Glutamatergic neuron (in vitro differentiated cells): ENCODE measurements around the gene UPK1B. TPM values are rescaled to one million over a fixed set of nuclear protein-coding genes. Genes with fewer than 3 reads are reported as not detected.

ENCODE experiments used
- DNase-seq: peaks from one replicate; pipeline ENCODE4 v3.0.0; 2022
- H3K27ac Mint-ChIP-seq: one replicate; pipeline ENCODE4 v1.8.0; 2020; ENCODE audit warnings: mild to moderate bottlenecking, mixed read lengths, inconsistent platforms; ENCODE audit not compliant: unreplicated experiment
- H3K27me3 Mint-ChIP-seq: one replicate; pipeline ENCODE4 v1.8.0; 2020; ENCODE audit warnings: mild to moderate bottlenecking, moderate library complexity, mixed read lengths, inconsistent platforms; ENCODE audit not compliant: unreplicated experiment
- H3K36me3 Mint-ChIP-seq: one replicate; pipeline ENCODE4 v1.8.0; 2020; ENCODE audit warnings: mild to moderate bottlenecking, mixed read lengths, inconsistent platforms; ENCODE audit not compliant: unreplicated experiment
- H3K4me1 Mint-ChIP-seq: one replicate; pipeline ENCODE4 v1.8.0; 2020; ENCODE audit warnings: mild to moderate bottlenecking, low read depth, mixed read lengths, inconsistent platforms; ENCODE audit not compliant: unreplicated experiment
- H3K4me3 Mint-ChIP-seq: one replicate; pipeline ENCODE4 v1.8.0; 2020; ENCODE audit warnings: mild to moderate bottlenecking, mixed read lengths, inconsistent platforms; ENCODE audit not compliant: unreplicated experiment
- H3K9me3 Mint-ChIP-seq: one replicate; pipeline ENCODE4 v1.8.0; 2020; ENCODE audit warnings: mild to moderate bottlenecking, moderate library complexity, mixed read lengths, inconsistent platforms; ENCODE audit not compliant: unreplicated experiment
- CTCF ChIP-seq: fragments of 200-600 bp; sonication (generic); IDR thresholded peaks from one replicate; pipeline ENCODE4 v1.5.0; 2021; ENCODE audit not compliant: partially characterized antibody, unreplicated experiment
- total RNA-seq: library from RNA; stranded (reverse); fragmentation: NEBNext Ultra II Directional; extraction: Animal tissue kit (Norgen Biotek cat#: 25700); gene quantifications from one replicate; pipeline ENCODE4 v1.2.1, GENCODE V29; 2021; ENCODE audit not compliant: unreplicated experiment

Gene UPK1B
- total RNA-seq, 1 donor from 2014 or later = not detected

- Mint-ChIP-seq H3K27ac (no peak overlapping the region), H3K9me3 (peaks cover 2% of the 10 kb centered on the region), H3K4me1 (peaks cover 9% of the 10 kb centered on the region), H3K4me3 (no peak overlapping the region), H3K36me3 (peaks cover 4% of the 10 kb centered on the region), H3K27me3 (no peaks in the 10 kb centered on the region)
- no peak for DNase-seq
- TF ChIP-seq CTCF = no peak
Observed at GRCh38 chr3:119236756-119237155, 63.4 kb downstream of the UPK1B start.

- peaks cover 2% of the 10 kb centered on the region for H3K9me3 Mint-ChIP-seq
- TF ChIP-seq CTCF = no peak
- H3K4me3 Mint-ChIP-seq = no peak overlapping the region
- H3K27ac Mint-ChIP-seq = no peak overlapping the region
- H3K27me3 Mint-ChIP-seq = no peaks in the 10 kb centered on the region
- peaks cover 4% of the 10 kb centered on the region for H3K36me3 Mint-ChIP-seq
- H3K4me1 Mint-ChIP-seq = peaks cover 9% of the 10 kb centered on the region
- no peak for DNase-seq
Observed at GRCh38 chr3:119237299-119237698, 63.9 kb downstream of the UPK1B start.

- H3K36me3 Mint-ChIP-seq = peaks cover 4% of the 10 kb centered on the region
- no peak for DNase-seq
- H3K4me1 Mint-ChIP-seq = peaks cover 9% of the 10 kb centered on the region
- no peak for TF ChIP-seq CTCF
- H3K9me3 Mint-ChIP-seq = peaks cover 2% of the 10 kb centered on the region
- H3K27ac Mint-ChIP-seq = no peak overlapping the region
- no peaks in the 10 kb centered on the region for H3K27me3 Mint-ChIP-seq
- H3K4me3 Mint-ChIP-seq = no peak overlapping the region
Observed at GRCh38 chr3:119238363-119238762, 65.0 kb downstream of the UPK1B start.

- H3K4me1 Mint-ChIP-seq = peaks cover 11% of the 10 kb centered on the region
- H3K27ac Mint-ChIP-seq = no peak overlapping the region
- H3K36me3 Mint-ChIP-seq = peaks cover 4% of the 10 kb centered on the region
- H3K27me3 Mint-ChIP-seq = no peaks in the 10 kb centered on the region
- no peak for TF ChIP-seq CTCF
- no peak for DNase-seq
- peaks cover 2% of the 10 kb centered on the region for H3K9me3 Mint-ChIP-seq
- H3K4me3 Mint-ChIP-seq = peak overlapping the region; percentile 89
Observed at GRCh38 chr3:119239206-119239820, 65.9 kb downstream of the UPK1B start.

- peak overlapping the region; percentile 24 for H3K27ac Mint-ChIP-seq
- peaks cover 11% of the 10 kb centered on the region for H3K4me1 Mint-ChIP-seq
- peak overlapping the region; percentile 89 for H3K4me3 Mint-ChIP-seq
- H3K9me3 Mint-ChIP-seq = peaks cover 3% of the 10 kb centered on the region
- H3K36me3 Mint-ChIP-seq = peaks cover 4% of the 10 kb centered on the region
- H3K27me3 Mint-ChIP-seq = no peaks in the 10 kb centered on the region
- TF ChIP-seq CTCF = no peak
- DNase-seq = no peak
Observed at GRCh38 chr3:119240101-119240590, 66.7 kb downstream of the UPK1B start.
